Ascending aorta (tissue), 2 donors: ENCODE data around the gene OR13J1. TPM values are rescaled to one million over a fixed set of nuclear protein-coding genes. Genes with fewer than 3 reads are reported as not detected.
"Not testable (repeated sequence)": the region's sequence is repeated elsewhere in the genome, so short reads cannot be mapped to it uniquely, and the experiment has no call there.

Source experiments
- DNase-seq, 2 donors: peaks; one replicate each; pipeline ENCODE4 v3.0.0-alpha.2; 2019; ENCODE audit warnings: low spot score in 2 of 2
- H3K27ac ChIP-seq, 2 donors: fragments of 200-600 bp; sonication (generic); one replicate each; pipeline ENCODE4 v1.5.1; 2016 to 2017; ENCODE audit warnings: mild to moderate bottlenecking in 1 of 2
- H3K27me3 ChIP-seq: fragments of 200-600 bp; sonication (generic); one replicate; pipeline ENCODE4 v1.5.1; 2017
- H3K36me3 ChIP-seq, 2 donors: fragments of 200-600 bp; sonication (generic); one replicate each; pipeline ENCODE4 v1.5.1; 2016
- H3K4me1 ChIP-seq, 2 donors: fragments of 200-600 bp; sonication (generic); one replicate each; pipeline ENCODE4 v1.5.1; 2016 to 2017; ENCODE audit warnings: mild to moderate bottlenecking in 1 of 2
- H3K4me3 ChIP-seq, 2 donors: fragments of 200-600 bp; sonication (generic); one replicate each; pipeline ENCODE4 v1.5.1; 2016 to 2017; ENCODE audit warnings: mild to moderate bottlenecking in 1 of 2
- H3K9me3 ChIP-seq, 2 donors: fragments of 200-600 bp; sonication (generic); one replicate each; pipeline ENCODE4 v1.5.1; 2016
- intact Hi-C: fragments of 100-400 bp; cut with DNase I; formaldehyde crosslinking; loops from one replicate; pipeline ENCODE4 v1.15.1; 2023
- total RNA-seq: library from RNA; depleted of rRNA; stranded (reverse); fragments of >200 nt; gene quantifications from one replicate; pipeline ENCODE4 v1.1.0, GENCODE V29; 2016
- TF ChIP-seq, protein P1 (sequence below), 3 experiments: fragments of 200-600 bp in 2 of 3; fragments of 450-650 bp in 1 of 3; sonication (generic) in 2 of 3; IDR thresholded peaks; one replicate each; pipeline ENCODE4 v1.5.1; 2016 to 2019; ENCODE audit warnings: antibody characterized with exemption in 3 of 3, mild to moderate bottlenecking in 1 of 3, moderate library complexity in 1 of 3

Gene OR13J1
- total RNA-seq, 1 donor from 2014 or later, result not detected

DNA sequence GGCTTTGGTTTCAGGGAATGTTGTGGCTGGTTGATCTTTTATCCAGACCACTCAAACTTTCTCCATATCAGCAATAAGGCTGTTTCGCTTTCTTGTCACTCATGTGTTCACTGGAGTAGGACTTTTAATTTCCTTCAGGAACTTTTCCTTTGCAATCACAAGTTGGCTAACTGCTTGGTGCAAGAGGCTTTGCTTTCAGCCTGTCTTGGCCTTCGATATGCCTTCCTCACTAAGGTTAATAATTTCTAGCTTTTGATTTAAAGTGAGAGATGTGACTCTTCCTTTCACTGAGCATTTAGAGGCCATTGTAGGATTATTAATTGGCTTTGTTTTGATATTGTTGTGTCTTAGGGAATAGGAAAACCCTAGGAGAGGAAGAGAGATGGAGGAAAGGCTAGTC lies 28.8 kb upstream of the OR13J1 start:
- TF ChIP-seq, protein P1, sequence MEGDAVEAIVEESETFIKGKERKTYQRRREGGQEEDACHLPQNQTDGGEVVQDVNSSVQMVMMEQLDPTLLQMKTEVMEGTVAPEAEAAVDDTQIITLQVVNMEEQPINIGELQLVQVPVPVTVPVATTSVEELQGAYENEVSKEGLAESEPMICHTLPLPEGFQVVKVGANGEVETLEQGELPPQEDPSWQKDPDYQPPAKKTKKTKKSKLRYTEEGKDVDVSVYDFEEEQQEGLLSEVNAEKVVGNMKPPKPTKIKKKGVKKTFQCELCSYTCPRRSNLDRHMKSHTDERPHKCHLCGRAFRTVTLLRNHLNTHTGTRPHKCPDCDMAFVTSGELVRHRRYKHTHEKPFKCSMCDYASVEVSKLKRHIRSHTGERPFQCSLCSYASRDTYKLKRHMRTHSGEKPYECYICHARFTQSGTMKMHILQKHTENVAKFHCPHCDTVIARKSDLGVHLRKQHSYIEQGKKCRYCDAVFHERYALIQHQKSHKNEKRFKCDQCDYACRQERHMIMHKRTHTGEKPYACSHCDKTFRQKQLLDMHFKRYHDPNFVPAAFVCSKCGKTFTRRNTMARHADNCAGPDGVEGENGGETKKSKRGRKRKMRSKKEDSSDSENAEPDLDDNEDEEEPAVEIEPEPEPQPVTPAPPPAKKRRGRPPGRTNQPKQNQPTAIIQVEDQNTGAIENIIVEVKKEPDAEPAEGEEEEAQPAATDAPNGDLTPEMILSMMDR (IDR thresholded peaks at IDR 0.05), result no peak
- Histone ChIP-seq H3K36me3 (no peaks in the 10 kb centered on the region), H3K27me3 (no peaks in the 10 kb centered on the region), H3K4me1 (peaks cover 4 to 5% of the 10 kb centered on the region in 2 donors), H3K4me3 (no peak overlapping the region), H3K9me3 (no peaks in the 10 kb centered on the region), H3K27ac (no peak overlapping the region)
- DNase-seq, result no peak
- intact Hi-C loops, result no loop called here

DNA sequence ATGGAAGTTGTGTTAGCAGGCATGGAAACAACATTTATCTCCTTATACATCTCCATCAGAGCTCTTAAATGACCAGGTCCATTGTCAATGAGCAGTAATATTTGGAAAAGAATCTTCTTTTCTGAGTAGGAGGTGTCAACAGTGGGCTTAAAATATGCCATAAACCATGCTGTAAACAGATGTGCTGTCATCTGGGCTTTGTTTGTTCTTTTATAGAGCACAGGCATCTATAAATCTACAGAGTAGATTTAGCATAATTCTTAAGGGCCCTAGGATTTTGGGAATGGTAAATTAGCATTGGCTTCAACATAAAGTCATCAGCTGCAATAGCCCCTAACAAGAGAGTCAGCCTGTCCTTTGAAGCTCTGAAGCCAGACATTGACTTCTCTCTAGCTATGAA lies 28.1 kb upstream of the OR13J1 start:
- H3K36me3 ChIP-seq, result no peaks in the 10 kb centered on the region
- peaks cover 3% of the 10 kb centered on the region in 2 donors for H3K4me1 ChIP-seq
- intact Hi-C loops, result no loop called here
- TF ChIP-seq, protein P1 (IDR thresholded peaks at IDR 0.05), result no peak
- no peaks in the 10 kb centered on the region for H3K9me3 ChIP-seq
- no peak for DNase-seq
- no peak overlapping the region for H3K4me3 ChIP-seq
- H3K27ac ChIP-seq, result no peak overlapping the region
- no peaks in the 10 kb centered on the region for H3K27me3 ChIP-seq

DNA sequence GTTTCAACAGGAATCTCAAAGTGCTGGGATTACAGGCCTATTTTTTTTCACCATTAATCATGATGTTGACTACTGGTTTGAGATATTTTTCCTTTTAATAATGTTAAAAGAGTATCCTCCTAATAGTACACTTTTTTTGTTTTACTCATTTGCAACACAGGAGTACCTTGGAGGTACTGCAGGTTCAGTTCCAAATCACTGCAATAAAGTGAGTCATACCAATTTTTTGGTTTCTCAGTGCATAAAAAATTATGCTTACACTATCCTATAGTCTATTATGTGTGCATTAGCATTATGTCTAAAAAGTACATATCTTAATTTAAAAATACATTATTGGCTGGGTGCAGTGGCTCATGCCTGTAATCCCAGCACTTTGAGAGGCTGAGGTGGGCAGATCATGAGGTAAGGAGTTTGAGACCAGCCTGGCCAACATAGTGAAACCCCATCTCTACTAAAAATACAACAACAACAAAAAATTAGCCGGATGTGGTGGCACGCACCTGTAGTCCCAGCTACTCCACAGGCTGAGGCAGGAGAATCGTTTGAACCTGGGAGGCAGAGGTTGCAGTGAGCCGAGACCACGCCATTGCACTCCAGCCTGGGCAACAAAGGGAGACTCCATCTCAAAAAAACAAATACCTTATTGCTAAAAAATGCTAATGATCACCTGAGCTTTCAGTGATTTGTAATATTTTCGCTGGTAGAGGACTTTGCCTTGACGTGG lies 27.3 kb upstream of the OR13J1 start:
- DNase-seq, H3K27me3 ChIP-seq, intact Hi-C loops, H3K36me3 ChIP-seq, H3K4me3 ChIP-seq, H3K4me1 ChIP-seq, H3K27ac ChIP-seq, H3K9me3 ChIP-seq: not testable (repeated sequence)

DNA sequence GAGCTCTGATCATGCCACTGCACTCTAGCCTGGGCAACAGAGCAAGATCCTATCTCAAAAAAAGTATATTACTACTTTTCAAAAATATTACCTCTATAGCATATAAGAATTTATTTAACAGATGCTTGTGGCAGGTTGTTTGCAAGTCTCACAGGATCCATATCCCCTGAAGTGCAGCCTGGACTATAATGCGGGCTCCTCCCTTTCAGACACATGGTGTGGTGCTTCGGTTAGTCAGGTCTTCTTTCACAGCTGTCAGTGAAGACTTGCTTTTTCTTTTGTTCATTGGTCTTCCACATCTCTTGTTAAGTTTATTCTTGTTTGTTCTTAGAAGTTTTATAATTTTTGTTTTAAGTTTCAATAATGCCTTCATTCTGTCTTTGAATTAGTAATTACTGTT lies 26.4 kb upstream of the OR13J1 start:
- no peak for DNase-seq
- Histone ChIP-seq H3K27ac (no peak overlapping the region), H3K4me3 (no peak overlapping the region), H3K36me3 (no peaks in the 10 kb centered on the region), H3K4me1 (no peaks in the 10 kb centered on the region), H3K9me3 (no peaks in the 10 kb centered on the region), H3K27me3 (no peaks in the 10 kb centered on the region)
- TF ChIP-seq, protein P1 (IDR thresholded peaks at IDR 0.05), result no peak
- intact Hi-C loops, result no loop called here

DNA sequence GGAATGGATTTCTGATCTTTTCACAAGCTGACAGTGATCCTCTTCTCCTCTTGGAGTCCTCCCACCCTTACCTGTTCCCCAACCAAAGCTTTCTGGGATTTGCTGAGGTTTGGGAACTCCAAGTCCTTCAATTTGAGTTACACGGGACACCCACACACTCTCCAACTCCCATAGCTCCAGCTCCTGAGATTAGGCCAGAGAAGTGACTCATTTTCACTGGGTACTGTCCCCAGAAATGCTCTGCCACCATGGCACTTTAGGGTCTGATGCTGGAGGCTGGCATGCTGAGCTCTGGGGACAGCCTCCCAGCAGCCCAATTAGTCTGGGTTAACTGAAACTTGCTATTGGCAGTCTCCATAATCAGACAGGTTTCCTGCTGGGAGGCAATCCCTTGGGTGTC lies 21.9 kb upstream of the OR13J1 start:
- intact Hi-C loops, result no loop called here
- Histone ChIP-seq H3K27ac (no peak overlapping the region), H3K4me3 (no peak overlapping the region), H3K27me3 (no peaks in the 10 kb centered on the region), H3K9me3 (no peaks in the 10 kb centered on the region), H3K36me3 (no peaks in the 10 kb centered on the region), H3K4me1 (no peaks in the 10 kb centered on the region)
- no peak for DNase-seq
- TF ChIP-seq, protein P1 (IDR thresholded peaks at IDR 0.05), result no peak

DNA sequence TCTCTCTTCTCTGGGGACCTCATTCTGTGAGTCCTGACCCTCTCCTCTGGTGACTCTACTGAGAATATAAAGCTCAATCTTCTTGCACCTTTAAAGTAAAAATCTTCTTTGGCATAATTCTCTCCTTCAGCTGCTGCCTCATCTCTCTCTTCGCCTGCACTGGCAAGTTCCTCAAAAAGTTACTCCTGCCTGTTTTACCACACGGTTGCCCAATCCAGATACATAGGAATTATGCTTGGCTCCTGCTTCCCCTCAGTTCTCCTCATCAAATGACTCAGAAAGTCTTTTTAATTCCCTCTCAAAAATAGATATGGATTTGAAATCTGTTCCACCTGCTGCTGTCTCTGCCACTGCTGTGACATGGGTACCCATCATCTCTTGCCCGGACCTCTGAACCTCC lies 21.4 kb upstream of the OR13J1 start:
- Histone ChIP-seq H3K4me3 (no peak overlapping the region), H3K4me1 (no peaks in the 10 kb centered on the region), H3K9me3 (no peaks in the 10 kb centered on the region), H3K27me3 (no peaks in the 10 kb centered on the region), H3K36me3 (no peaks in the 10 kb centered on the region), H3K27ac (no peak overlapping the region)
- DNase-seq, result no peak
- intact Hi-C loops, result no loop called here
- TF ChIP-seq, protein P1 (IDR thresholded peaks at IDR 0.05), result no peak

DNA sequence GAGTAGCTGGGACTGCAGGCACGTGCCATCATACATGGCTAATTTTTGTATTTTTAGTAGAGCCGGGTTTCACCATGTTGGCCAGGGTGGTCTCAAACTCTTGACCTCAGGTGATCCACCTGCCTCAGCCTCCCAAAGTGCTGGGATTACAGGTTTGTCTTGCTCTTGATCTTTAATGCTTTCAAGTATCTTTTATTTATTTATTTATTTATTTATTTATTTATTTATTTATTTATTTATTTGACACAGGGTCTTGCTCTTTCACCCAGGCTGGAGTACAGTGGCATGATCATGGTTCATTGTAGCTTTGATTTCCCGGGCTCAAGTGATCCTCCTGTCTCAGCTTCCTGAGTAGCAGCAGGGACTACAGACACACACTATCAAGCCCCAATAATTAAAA lies 14.7 kb upstream of the OR13J1 start:
- not testable (repeated sequence) for H3K27me3 ChIP-seq, H3K4me1 ChIP-seq, H3K4me3 ChIP-seq, DNase-seq, H3K27ac ChIP-seq, H3K36me3 ChIP-seq, H3K9me3 ChIP-seq
- intact Hi-C loops, result loop anchor here (5.0 kb wide), 3 partner anchors 58 to 238 kb away; partner anchors contain the start of genes FAM221B and TMEM8B
